ENCODE results near the gene HYCC1. TPM values are rescaled to one million over a fixed set of nuclear protein-coding genes. Genes with fewer than 3 reads are reported as not detected.
A peak's percentile ranks its signal among the peaks of the same experiment; 100 is the strongest.

The HYCC1 gene
- polyA plus RNA-seq, 3 donors, result 4.7 to 12.7 (median 12.1) TPM

DNA sequence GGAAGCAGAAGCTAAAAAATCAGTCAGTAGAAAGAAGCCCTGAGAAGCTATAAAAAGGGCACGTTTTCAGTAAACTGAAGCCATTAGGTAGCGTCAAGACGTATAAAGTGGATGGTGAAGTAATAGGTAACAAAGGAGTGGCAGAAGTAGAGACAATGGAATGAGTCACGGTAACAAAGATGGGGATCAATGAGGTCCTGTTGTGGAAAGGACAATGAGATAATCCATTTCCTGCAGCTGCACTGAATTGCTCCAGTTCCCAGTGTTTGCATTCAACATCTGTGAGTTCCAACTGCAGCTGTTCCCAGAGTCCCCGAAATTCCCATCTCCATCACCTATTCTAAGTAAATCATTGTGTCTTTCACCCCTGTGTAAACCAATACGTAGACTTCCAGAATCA is 4.8 kb upstream of the HYCC1 start:
- H3K4me3 Mint-ChIP-seq, result no peak overlapping the region

GRCh38 chr7:23017309-23017708 is 3.4 kb upstream of the HYCC1 start:
- H3K36me3 Mint-ChIP-seq, result peaks cover under 1 to 3% of the 10 kb centered on the region in 2 donors
- Histone ChIP-seq H3K27ac (ENCODE audit: low read depth in 1 of 2, low read length in 2 of 2) (peak overlapping the region in 1 of 2 donors; percentile 64), H3K79me2 (ENCODE audit: insufficient read depth, low read length) (peaks cover 16% of the 10 kb centered on the region), H3K4me3 (replicated peaks in 1 of 3; ENCODE audit: low read depth in 2 of 3, low read length in 3 of 3) (peak overlapping the region in 1 of 3 experiments; percentile 48), H3K9me3 (replicated peaks in 1 of 2; ENCODE audit: control insufficient read depth in 1 of 2, insufficient read depth in 1 of 2, low read length in 2 of 2) (no peaks in the 10 kb centered on the region), H3K9ac (ENCODE audit: insufficient read depth, low read length, poor library complexity, severe bottlenecking) (no peak overlapping the region), H3K36me3 (replicated peaks in 1 of 2; ENCODE audit: control insufficient read depth in 1 of 2, insufficient read depth in 2 of 2, low read length in 2 of 2) (no peaks in the 10 kb centered on the region), H3K4me1 (ENCODE audit: control insufficient read depth in 1 of 2, insufficient read depth in 2 of 2, low read length in 2 of 2) (peaks cover 66 to 80% of the 10 kb centered on the region in 2 donors), H2AFZ (ENCODE audit: insufficient read depth, low read depth, low read length, poor library complexity, severe bottlenecking) (no peak overlapping the region), H3K27me3 (ENCODE audit: control insufficient read depth in 2 of 2, insufficient read depth in 2 of 2, low read length in 2 of 2) (no peaks in the 10 kb centered on the region), H4K20me1 (ENCODE audit: insufficient read depth, low read length) (peaks cover 5% of the 10 kb centered on the region), H3K4me2 (replicated peaks; ENCODE audit: extremely low read depth, low read length, poor library complexity, severe bottlenecking) (peak overlapping the region; percentile 59)
- H3K9me3 Mint-ChIP-seq, result peaks cover 0 to 4% (median 2%) of the 10 kb centered on the region in 7 donors
- intact Hi-C loops (cut with micrococcal nuclease), result loop anchor here in 1 of 2 donors (10.0 kb wide), 1 partner anchor 453 kb away; no protein-coding TSS in a partner anchor
- H3K4me1 Mint-ChIP-seq, result peaks cover 48% of the 10 kb centered on the region
- TF ChIP-seq, protein P1, sequence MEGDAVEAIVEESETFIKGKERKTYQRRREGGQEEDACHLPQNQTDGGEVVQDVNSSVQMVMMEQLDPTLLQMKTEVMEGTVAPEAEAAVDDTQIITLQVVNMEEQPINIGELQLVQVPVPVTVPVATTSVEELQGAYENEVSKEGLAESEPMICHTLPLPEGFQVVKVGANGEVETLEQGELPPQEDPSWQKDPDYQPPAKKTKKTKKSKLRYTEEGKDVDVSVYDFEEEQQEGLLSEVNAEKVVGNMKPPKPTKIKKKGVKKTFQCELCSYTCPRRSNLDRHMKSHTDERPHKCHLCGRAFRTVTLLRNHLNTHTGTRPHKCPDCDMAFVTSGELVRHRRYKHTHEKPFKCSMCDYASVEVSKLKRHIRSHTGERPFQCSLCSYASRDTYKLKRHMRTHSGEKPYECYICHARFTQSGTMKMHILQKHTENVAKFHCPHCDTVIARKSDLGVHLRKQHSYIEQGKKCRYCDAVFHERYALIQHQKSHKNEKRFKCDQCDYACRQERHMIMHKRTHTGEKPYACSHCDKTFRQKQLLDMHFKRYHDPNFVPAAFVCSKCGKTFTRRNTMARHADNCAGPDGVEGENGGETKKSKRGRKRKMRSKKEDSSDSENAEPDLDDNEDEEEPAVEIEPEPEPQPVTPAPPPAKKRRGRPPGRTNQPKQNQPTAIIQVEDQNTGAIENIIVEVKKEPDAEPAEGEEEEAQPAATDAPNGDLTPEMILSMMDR (IDR thresholded peaks at IDR 0.05), result no peak
- H3K27ac Mint-ChIP-seq, result peak overlapping the region in 6 of 7 donors; percentile 60 to 82 (median 72)
- DNase-seq, result peak; percentile 34 to 65 (median 63)
- peaks cover 0 to 5% (median 5%) of the 10 kb centered on the region in 3 donors for H3K27me3 Mint-ChIP-seq (ENCODE audit: low read depth in 3 of 3)
- WGBS (ENCODE audit: insufficient coverage), result 17% methylated on average over 1 of the region's 3 CpGs
- H3K4me3 Mint-ChIP-seq, result peak overlapping the region in 1 of 2 donors; percentile 73

More for the DNA sequence above, 4.8 kb upstream of the HYCC1 start:
- H3K27me3 Mint-ChIP-seq (ENCODE audit: low read depth in 3 of 3), result peaks cover 0 to 7% (median 5%) of the 10 kb centered on the region in 3 donors
- no peaks in the 10 kb centered on the region for H3K9me3 ChIP-seq (replicated peaks in 1 of 2; ENCODE audit: control insufficient read depth in 1 of 2, insufficient read depth in 1 of 2, low read length in 2 of 2)
- H3K4me2 ChIP-seq (replicated peaks; ENCODE audit: extremely low read depth, low read length, poor library complexity, severe bottlenecking), result no peak overlapping the region
- TF ChIP-seq, protein P1 (IDR thresholded peaks at IDR 0.05), result no peak
- H3K4me3 ChIP-seq (replicated peaks in 1 of 3; ENCODE audit: low read depth in 2 of 3, low read length in 3 of 3), result no peak overlapping the region
- intact Hi-C loops (cut with micrococcal nuclease), result loop anchor here in 1 of 2 donors (10.0 kb wide), 1 partner anchor 454 kb away; no protein-coding TSS in a partner anchor
- H3K27me3 ChIP-seq (ENCODE audit: control insufficient read depth in 2 of 2, insufficient read depth in 2 of 2, low read length in 2 of 2), result no peaks in the 10 kb centered on the region
- peaks cover 57 to 73% of the 10 kb centered on the region in 2 donors for H3K4me1 ChIP-seq (ENCODE audit: control insufficient read depth in 1 of 2, insufficient read depth in 2 of 2, low read length in 2 of 2)
- DNase-seq, result no peak
- WGBS (ENCODE audit: insufficient coverage), result 96% methylated on average over 4 of the region's 6 CpGs
- H3K4me1 Mint-ChIP-seq, result peaks cover 53% of the 10 kb centered on the region
- H3K9me3 Mint-ChIP-seq, result peaks cover 0 to 4% (median 2%) of the 10 kb centered on the region in 7 donors
- no peaks in the 10 kb centered on the region for H4K20me1 ChIP-seq (ENCODE audit: insufficient read depth, low read length)
- H2AFZ ChIP-seq (ENCODE audit: insufficient read depth, low read depth, low read length, poor library complexity, severe bottlenecking), result no peak overlapping the region
- H3K27ac Mint-ChIP-seq, result peak overlapping the region in 2 of 7 donors; percentile 38 to 60
- H3K9ac ChIP-seq (ENCODE audit: insufficient read depth, low read length, poor library complexity, severe bottlenecking), result no peak overlapping the region
- no peak overlapping the region for H3K27ac ChIP-seq (ENCODE audit: low read depth in 1 of 2, low read length in 2 of 2)
- H3K79me2 ChIP-seq (ENCODE audit: insufficient read depth, low read length), result peaks cover 1% of the 10 kb centered on the region
- H3K36me3 Mint-ChIP-seq, result peaks cover 2 to 3% of the 10 kb centered on the region in 2 donors
- H3K36me3 ChIP-seq (replicated peaks in 1 of 2; ENCODE audit: control insufficient read depth in 1 of 2, insufficient read depth in 2 of 2, low read length in 2 of 2), result no peaks in the 10 kb centered on the region

Data from CD14-positive monocyte (primary cell).